Right hindlimb (tissue), 1 donor: ENCODE measurements around the gene RPN2.

ENCODE experiments used
- DNase-seq: peaks from one replicate; pipeline ENCODE4 v3.0.0-alpha.2; 2018

RPN2 gene

GRCh38 chr20:37271421-37271768 lies 92.3 kb downstream of the RPN2 start:
- DNase-seq: no peak

DNA sequence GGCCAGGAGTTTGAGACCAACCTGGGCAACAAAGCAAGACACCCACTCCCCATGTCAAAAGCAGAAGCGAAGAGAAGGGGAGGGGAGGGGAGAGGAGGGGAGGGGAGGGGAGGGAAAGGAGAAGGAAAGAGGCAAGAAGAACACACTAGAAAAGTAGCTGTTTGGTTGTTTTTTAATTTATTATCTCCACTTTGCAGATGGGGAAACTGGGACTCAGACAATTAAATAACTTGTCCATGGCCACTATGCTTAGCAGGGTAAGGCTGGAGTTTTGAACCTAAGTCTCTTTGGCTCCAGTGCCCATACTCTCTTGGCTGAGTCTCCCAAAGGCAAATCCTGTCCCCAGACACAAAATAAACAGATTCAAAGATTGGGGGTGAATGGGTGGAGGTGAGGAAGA lies 94.9 kb downstream of the RPN2 start:
- DNase-seq: no peak

DNA sequence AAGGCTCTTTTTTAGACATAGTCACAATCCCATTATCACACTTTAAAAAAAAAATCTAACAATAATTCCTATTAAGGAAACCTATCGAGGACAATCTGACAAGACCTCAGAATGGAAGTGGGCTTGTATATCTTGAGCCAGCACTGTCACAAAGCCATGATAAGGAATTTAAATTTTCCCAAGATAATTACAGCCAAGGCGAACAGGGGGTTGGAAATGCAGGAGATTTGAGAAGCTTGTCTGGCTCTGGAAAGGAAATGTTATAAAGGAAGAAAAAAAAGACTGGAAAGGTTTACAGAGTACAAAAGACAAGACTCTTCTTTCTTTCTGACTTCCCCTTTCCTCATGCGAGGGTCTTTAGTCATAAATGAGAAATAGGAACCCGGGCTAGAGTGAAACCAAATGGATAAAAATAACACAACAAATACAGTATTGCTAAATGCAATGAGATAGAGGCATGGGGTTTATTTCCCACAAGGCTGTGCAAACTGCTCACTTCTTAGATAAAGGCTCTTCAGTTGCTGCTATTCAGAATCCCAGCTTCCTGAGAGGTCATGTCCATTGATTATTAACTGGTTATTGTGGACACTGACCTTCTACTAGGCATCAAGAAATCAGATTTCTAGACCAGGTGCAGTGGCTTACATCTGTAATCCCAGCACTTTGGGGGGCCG lies 95.9 kb downstream of the RPN2 start:
- no peak for DNase-seq

GRCh38 chr20:37276494-37277252 lies 97.5 kb downstream of the RPN2 start:
- DNase-seq: peak; percentile 76

DNA sequence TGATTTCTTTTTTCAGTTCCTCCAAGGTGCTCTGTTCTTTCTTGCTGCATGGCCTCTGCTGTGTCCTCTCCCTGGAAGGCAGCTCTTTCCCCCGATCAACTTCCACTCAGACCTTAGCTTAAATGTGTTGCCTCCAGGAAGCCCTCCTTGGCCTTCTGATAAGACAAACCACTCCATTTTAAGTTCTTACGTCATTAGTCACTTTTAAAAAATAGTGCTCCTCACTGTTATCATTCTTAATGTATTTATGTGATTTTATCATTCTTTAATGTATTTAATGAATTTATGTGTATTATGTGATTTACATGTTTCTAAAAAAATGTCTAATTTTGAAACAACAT lies 98.1 kb downstream of the RPN2 start:
- DNase-seq: no peak

DNA sequence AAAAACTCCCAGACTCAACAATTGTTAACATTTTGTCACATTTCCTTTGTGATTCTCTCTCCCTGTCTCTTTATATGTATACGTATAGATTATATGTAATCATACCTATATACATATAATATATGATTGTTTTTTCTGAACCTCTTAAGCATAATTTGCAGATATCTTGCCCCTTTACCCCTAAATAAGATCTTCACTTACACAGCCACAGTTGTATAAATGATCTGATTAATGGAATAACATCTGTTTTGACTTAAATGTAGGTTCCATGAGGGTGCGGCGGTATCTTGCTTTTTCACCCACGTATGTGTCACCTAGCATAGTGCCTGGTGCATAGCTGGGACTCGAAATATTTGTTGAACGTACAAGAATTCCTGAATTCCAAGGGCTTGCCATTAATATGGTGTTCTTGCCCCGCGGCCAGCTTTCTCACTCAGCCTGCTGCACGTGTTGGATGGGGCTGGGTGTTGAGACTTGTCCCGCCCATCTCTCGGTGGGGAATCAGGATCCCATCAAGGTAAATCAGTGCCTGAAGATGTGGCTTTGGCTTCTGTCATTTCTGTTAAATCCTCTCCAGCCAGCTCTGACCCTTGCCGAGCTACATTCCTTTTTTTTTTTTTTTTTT lies 99.9 kb downstream of the RPN2 start:
- DNase-seq: no peak

- DNase-seq: no peak
Observed at GRCh38 chr20:37279820-37280219, 100.7 kb downstream of the RPN2 start.

DNA sequence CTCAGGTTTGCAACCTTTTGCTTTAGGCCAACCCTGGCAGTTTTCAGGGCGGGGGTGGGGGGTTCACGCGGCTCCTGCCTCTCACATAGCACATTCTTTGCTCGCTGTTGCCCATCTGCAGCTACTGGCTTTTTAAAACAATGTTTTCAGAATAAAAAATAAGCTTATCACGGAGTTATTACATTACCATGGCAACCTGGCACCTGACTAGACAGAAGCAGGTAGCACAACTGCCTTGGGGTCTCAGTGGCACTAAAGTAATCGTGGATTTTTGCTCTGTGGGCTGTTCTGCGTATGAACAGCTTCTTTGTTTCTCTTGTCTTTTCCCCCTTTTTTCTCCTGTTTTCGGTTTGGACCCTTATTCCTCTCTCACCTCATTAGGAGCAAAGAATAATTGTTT lies 101.3 kb downstream of the RPN2 start:
- DNase-seq: no peak

DNA sequence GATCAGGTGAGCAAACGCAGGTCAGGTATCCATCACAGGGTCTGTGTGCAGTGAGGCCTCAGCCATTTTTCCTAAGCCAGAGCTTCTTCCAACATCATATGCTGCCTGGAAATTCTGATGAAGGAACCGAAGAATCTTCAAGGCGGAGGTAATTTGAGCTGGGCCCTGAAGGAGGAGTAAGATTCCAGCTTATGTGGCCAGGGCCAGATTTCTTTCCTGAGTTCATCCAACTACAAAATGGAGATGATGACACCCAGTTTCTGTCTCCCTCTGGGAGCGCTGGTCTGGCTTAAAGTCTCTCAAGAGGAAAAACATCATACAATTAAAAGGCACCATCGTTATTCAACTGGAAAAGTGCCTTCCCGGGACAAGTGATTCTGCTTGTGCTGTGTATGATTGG lies 103.4 kb downstream of the RPN2 start:
- DNase-seq: peak; percentile 40

DNA sequence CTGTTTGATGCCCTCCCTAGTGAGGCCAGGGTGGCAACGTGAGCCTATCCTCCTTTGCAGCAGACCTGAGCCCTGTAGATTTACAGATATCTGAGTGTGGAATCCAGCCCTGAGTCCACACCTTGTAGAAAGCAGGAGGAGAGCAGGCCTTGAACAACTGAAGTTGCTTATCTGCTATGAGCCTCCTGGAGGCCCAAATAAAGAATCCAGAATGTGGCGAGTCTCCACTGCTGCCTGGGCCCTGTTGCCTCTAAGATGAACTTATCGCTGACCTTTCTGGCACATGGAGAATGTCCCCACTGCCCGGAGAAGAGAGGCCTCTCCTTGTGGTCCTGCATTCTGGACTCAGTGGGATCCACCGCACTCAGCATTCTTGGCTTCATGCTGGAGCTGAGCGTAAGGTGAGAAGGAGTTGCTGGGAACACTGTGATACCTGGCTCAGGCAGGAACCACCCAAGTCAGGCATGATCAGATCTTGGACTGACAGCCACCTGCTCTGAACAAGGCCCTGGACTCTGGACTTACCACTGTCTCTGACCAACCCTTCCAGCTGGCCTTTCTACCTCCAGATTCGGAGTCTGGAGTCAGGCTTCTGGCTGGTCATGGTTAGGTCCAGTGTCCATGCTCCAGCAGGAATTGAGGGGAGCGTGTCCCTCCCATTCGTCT lies 104.5 kb downstream of the RPN2 start:
- no peak for DNase-seq

DNA sequence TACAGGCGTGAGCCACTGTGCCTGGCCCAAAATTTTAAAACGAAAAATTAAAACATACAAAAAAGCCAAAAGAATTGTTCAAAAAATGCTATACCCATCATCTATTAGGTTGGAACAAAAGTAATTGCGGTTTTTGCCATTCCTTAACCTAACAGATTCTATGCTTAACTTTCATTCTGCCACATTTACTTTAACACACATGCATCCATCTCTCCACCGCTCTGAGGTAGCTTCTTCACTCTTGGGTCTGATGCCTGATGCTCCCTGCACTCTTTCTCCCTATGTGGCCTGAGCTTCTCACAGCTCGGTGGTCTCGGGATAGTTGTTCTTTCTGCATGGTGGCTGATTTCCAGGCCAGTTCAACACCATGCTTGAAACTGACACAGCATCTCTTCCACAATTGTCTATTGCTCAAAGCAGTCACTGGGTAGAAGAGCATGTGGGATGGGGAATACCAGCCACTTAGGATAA lies 105.6 kb downstream of the RPN2 start:
- DNase-seq: no peak

DNA sequence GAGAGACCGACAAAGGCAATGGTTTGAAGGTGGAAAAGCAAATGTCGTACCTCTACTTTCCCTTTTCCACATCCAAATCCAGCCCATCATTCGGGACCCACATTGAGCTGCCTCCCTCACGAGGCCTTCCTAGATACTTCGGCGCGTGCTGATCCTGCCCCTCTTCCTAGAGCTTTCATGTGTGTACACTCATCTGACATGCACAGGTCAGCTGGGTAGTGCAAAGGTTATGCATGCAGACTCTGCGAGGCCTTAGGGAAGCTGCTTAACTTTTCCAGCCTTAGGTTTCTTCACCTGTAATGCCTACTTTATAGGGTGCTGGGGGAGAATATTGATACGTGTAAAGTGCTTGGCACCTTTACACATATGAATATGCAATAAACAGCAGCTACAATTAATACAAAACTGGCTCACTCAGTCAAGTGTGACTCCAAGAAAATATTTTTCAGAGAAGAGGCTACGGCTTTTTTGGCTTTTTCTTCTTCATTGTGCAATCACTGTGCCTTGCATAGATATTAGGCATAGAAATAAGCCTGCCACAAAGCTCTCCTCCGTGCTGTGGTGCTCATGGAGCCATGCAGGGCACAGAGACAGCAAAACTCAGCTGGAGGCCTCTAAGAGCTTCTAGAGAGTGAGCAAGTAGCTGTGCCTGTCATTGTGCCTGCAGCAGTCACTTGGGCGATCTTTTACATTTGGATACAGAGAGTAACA lies 106.7 kb downstream of the RPN2 start:
- no peak for DNase-seq

- no peak for DNase-seq
Observed at GRCh38 chr20:37288091-37288490, 109.0 kb downstream of the RPN2 start.

- no peak for DNase-seq
Observed at GRCh38 chr20:37290158-37290810, 111.2 kb downstream of the RPN2 start.
